SH-SY5Y (cell line): Measurements from ENCODE around the gene IMMP1L.

Experiments used
- GATA2 ChIP-seq: IDR thresholded peaks from 2 replicates; pipeline ENCODE4 v1.6.1; 2011; ENCODE audit warnings: mild to moderate bottlenecking, low read depth, low read length
- GATA3 ChIP-seq: IDR thresholded peaks from 2 replicates; pipeline ENCODE4 v1.6.1; 2011; ENCODE audit warnings: low read depth, mild to moderate bottlenecking, low read length, moderate library complexity

DNA sequence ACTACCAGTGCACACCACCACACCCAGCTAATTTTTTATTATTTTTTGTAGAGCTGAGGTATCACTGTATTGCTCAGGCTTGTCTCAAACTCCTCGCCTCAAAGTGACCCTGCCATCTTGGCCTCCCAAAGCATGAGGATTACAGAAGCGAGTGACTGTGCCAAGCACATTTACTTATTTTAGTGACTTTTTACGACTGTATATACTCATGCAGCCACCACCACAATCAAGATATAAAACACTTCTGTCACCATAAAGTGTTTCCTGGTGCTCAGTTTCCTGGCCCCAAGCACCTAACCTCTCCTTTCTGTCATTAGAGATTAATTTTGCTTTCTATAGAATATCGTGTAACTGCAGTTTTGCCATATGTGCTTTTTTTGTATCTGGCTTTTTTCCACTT, 26.1 kb upstream of the IMMP1L start:
- no peak for TF ChIP-seq GATA3
- no peak for TF ChIP-seq GATA2
